Coronary artery (tissue), 2 donors: ENCODE data around the gene OOSP3.

Experiments
- DNase-seq: peaks from one replicate; pipeline ENCODE4 v3.0.0-alpha.2; 2017; ENCODE audit warnings: low spot score
- H3K27ac ChIP-seq, 2 donors: fragments of 200-600 bp; sonication (generic); one replicate each; pipeline ENCODE4 v1.5.1; 2016 to 2019
- H3K4me3 ChIP-seq: fragments of 200-600 bp; sonication (generic); 2 replicates; pipeline ENCODE4 v1.5.1; 2016; ENCODE audit warnings: mild to moderate bottlenecking, moderate library complexity
- CTCF ChIP-seq: fragments of 200-600 bp; sonication (generic); IDR thresholded peaks from one replicate; pipeline ENCODE4 v1.5.1; 2019; ENCODE audit warnings: antibody characterized with exemption

Gene OOSP3

GRCh38 chr11:59941091-59941490 is 62.5 kb downstream of the OOSP3 start:
- no peak for TF ChIP-seq CTCF
- no peak overlapping the region for H3K27ac ChIP-seq
- H3K4me3 ChIP-seq: no peak overlapping the region
- DNase-seq: no peak

- TF ChIP-seq CTCF: no peak
- no peak for DNase-seq
- Histone ChIP-seq H3K27ac (no peak overlapping the region), H3K4me3 (no peak overlapping the region)
Measured at GRCh38 chr11:59943997-59944714, 65.6 kb downstream of the OOSP3 start.

GRCh38 chr11:59944720-59945119 is 66.1 kb downstream of the OOSP3 start:
- DNase-seq: no peak
- no peak overlapping the region for H3K4me3 ChIP-seq
- no peak overlapping the region for H3K27ac ChIP-seq
- TF ChIP-seq CTCF: no peak
